Measurements from ENCODE around the gene PCNA. TPM values are rescaled to one million over a fixed set of nuclear protein-coding genes. Genes with fewer than 3 reads are reported as not detected.
A peak's percentile ranks its signal among the peaks of the same experiment; 100 is the strongest.

Gene PCNA
- total RNA-seq, 2 donors from 2014 or later: 37.0 to 75.4 TPM

- H3K27me3 ChIP-seq (replicated peaks; ENCODE audit: insufficient read depth): no peaks in the 10 kb centered on the region
- no peaks in the 10 kb centered on the region for H3K4me1 ChIP-seq (replicated peaks)
- DNase-seq (ENCODE audit: low spot score): no peak
- H3K9me3 ChIP-seq: no peaks in the 10 kb centered on the region
- intact Hi-C loops (cut with DNase I): no loop called here
- no peaks in the 10 kb centered on the region for H3K36me3 ChIP-seq
- no peak overlapping the region for H3K27ac ChIP-seq
- no peak for TF ChIP-seq POLR2AphosphoS5 (IDR thresholded peaks at IDR 0.05)
- TF ChIP-seq POLR2A (IDR thresholded peaks at IDR 0.05): no peak
- no peak overlapping the region for H3K4me3 ChIP-seq
- 68% methylated on average over 5 of the region's 5 CpGs for WGBS
Measured at GRCh38 chr20:5153612-5154542, 34.1 kb upstream of the PCNA start.

GRCh38 chr20:5153152-5153467 is 33.4 kb upstream of the PCNA start:
- H3K4me1 ChIP-seq (replicated peaks): no peaks in the 10 kb centered on the region
- no peaks in the 10 kb centered on the region for H3K27me3 ChIP-seq (replicated peaks; ENCODE audit: insufficient read depth)
- H3K9me3 ChIP-seq: no peaks in the 10 kb centered on the region
- no peaks in the 10 kb centered on the region for H3K36me3 ChIP-seq
- H3K4me3 ChIP-seq: no peak overlapping the region
- no peak for TF ChIP-seq POLR2AphosphoS5 (IDR thresholded peaks at IDR 0.05)
- no peak for TF ChIP-seq POLR2A (IDR thresholded peaks at IDR 0.05)
- no peak for TF ChIP-seq CTCF (IDR thresholded peaks at IDR 0.05)
- no peak for DNase-seq (ENCODE audit: low spot score)
- intact Hi-C loops (cut with DNase I): no loop called here
- WGBS: 86% methylated on average over 3 of the region's 3 CpGs
- no peak overlapping the region for H3K27ac ChIP-seq

GRCh38 chr20:5150226-5151076 is 30.7 kb upstream of the PCNA start:
- H3K27ac ChIP-seq: no peak overlapping the region

GRCh38 chr20:5149892-5150225 is 30.1 kb upstream of the PCNA start:
- no peaks in the 10 kb centered on the region for H3K27me3 ChIP-seq (replicated peaks; ENCODE audit: insufficient read depth)
- TF ChIP-seq CTCF (IDR thresholded peaks at IDR 0.05) (no peak), POLR2A (IDR thresholded peaks at IDR 0.05) (no peak), POLR2AphosphoS5 (IDR thresholded peaks at IDR 0.05) (no peak)
- no peak overlapping the region for H3K4me3 ChIP-seq
- 86% methylated on average over 3 of the region's 3 CpGs for WGBS
- no peak overlapping the region for H3K27ac ChIP-seq
- no peaks in the 10 kb centered on the region for H3K4me1 ChIP-seq (replicated peaks)
- H3K36me3 ChIP-seq: no peaks in the 10 kb centered on the region
- intact Hi-C loops (cut with DNase I): no loop called here
- DNase-seq (ENCODE audit: low spot score): no peak
- H3K9me3 ChIP-seq: no peaks in the 10 kb centered on the region

More at GRCh38 chr20:5150226-5151076, 30.7 kb upstream of the PCNA start:
- no peaks in the 10 kb centered on the region for H3K36me3 ChIP-seq
- DNase-seq (ENCODE audit: low spot score): no peak
- no peaks in the 10 kb centered on the region for H3K4me1 ChIP-seq (replicated peaks)
- intact Hi-C loops (cut with DNase I): no loop called here
- no peaks in the 10 kb centered on the region for H3K27me3 ChIP-seq (replicated peaks; ENCODE audit: insufficient read depth)
- no peak overlapping the region for H3K4me3 ChIP-seq
- WGBS: 79% methylated on average over 13 of the region's 13 CpGs
- TF ChIP-seq CTCF (IDR thresholded peaks at IDR 0.05) (no peak), POLR2AphosphoS5 (IDR thresholded peaks at IDR 0.05) (peak; percentile 7)
- H3K9me3 ChIP-seq: no peaks in the 10 kb centered on the region

GRCh38 chr20:5148581-5148980 is 28.8 kb upstream of the PCNA start:
- Histone ChIP-seq H3K4me3 (no peak overlapping the region), H3K27ac (no peak overlapping the region), H3K4me1 (replicated peaks) (no peaks in the 10 kb centered on the region), H3K27me3 (replicated peaks; ENCODE audit: insufficient read depth) (no peaks in the 10 kb centered on the region), H3K36me3 (no peaks in the 10 kb centered on the region), H3K9me3 (no peaks in the 10 kb centered on the region)
- DNase-seq (ENCODE audit: low spot score): no peak
- WGBS: 23% methylated on average over 6 of the region's 6 CpGs
- TF ChIP-seq POLR2AphosphoS5 (IDR thresholded peaks at IDR 0.05) (no peak), CTCF (IDR thresholded peaks at IDR 0.05) (no peak), POLR2A (IDR thresholded peaks at IDR 0.05) (no peak)
- intact Hi-C loops (cut with DNase I): no loop called here

All from prostate gland (tissue), 2 donors.